Spinal cord (tissue), 10 donors: ENCODE results near the gene GTF3C5. TPM values are rescaled to one million over a fixed set of nuclear protein-coding genes. Genes with fewer than 3 reads are reported as not detected.
A peak's percentile ranks its signal among the peaks of the same experiment; 100 is the strongest.
"Not testable (repeated sequence)": the region's sequence is repeated elsewhere in the genome, so short reads cannot be mapped to it uniquely, and the experiment has no call there.

Experiments
- DNase-seq, 6 donors: peaks; one replicate each; pipeline versions ENCODE4 v3.0.0 to v3.0.0-alpha.2; 2013 to 2015; ENCODE audit warnings: low spot score in 6 of 6, low read depth in 4 of 6
- H3K27ac ChIP-seq: one replicate; pipeline ENCODE4 v1.5.1; 2013; ENCODE audit warnings: low read depth, low read length, control low read depth
- H3K27me3 ChIP-seq: one replicate; pipeline ENCODE4 v1.6.1; 2013; ENCODE audit warnings: low read length; ENCODE audit not compliant: control insufficient read depth, insufficient read depth
- H3K36me3 ChIP-seq: one replicate; pipeline ENCODE4 v1.6.1; 2013; ENCODE audit warnings: low read length; ENCODE audit not compliant: control insufficient read depth, insufficient read depth
- H3K4me1 ChIP-seq: one replicate; pipeline ENCODE4 v1.6.1; 2013; ENCODE audit warnings: low read length; ENCODE audit not compliant: control insufficient read depth, insufficient read depth
- H3K4me3 ChIP-seq: one replicate; pipeline ENCODE4 v1.5.1; 2013; ENCODE audit warnings: low read depth, low read length, control low read depth
- H3K9me3 ChIP-seq: one replicate; pipeline ENCODE4 v1.6.1; 2013; ENCODE audit warnings: low read length; ENCODE audit not compliant: control insufficient read depth, insufficient read depth
- WGBS: methylation state at CpG from one replicate; pipeline ENCODE4 v1.1.5; 2013; ENCODE audit warnings: missing lambda C conversion rate; ENCODE audit not compliant: insufficient coverage; 5-methylcytosine and 5-hydroxymethylcytosine counted together
- polyA plus RNA-seq, 2 donors: library from polyadenylated mRNA; unstranded; fragments of 120-200 nt; gene quantifications; one replicate each; pipeline ENCODE4 v1.2.1, GENCODE V29; 2013; ENCODE audit not compliant: insufficient read length in 2 of 2
- total RNA-seq, 2 donors: library from RNA; depleted of rRNA in 1 of 2; stranded (reverse); fragments of 120-200 nt in 1 of 2; fragments of >200 nt in 1 of 2; gene quantifications; one replicate each; pipeline versions ENCODE4 v1.2.3 to v1.2.4, GENCODE V29; 2013 to 2014
- donor health status: healthy.

GTF3C5 gene
- total and polyA plus RNA-seq, 4 donors = 26.5 to 75.8 (median 62.1) TPM

GRCh38 chr9:133027134-133027533 lies 3.7 kb upstream of the GTF3C5 start:
- no peaks in the 10 kb centered on the region for H3K27me3 ChIP-seq
- no peaks in the 10 kb centered on the region for H3K36me3 ChIP-seq
- peaks cover 25% of the 10 kb centered on the region for H3K4me1 ChIP-seq
- no peaks in the 10 kb centered on the region for H3K9me3 ChIP-seq
- H3K27ac ChIP-seq = no peak overlapping the region
- DNase-seq = no peak
- no peak overlapping the region for H3K4me3 ChIP-seq
- 41% methylated on average over 5 of the region's 5 CpGs for WGBS

GRCh38 chr9:133028221-133028620 lies 2.6 kb upstream of the GTF3C5 start:
- Histone ChIP-seq H3K4me1 (peaks cover 24% of the 10 kb centered on the region), H3K4me3 (no peak overlapping the region), H3K9me3 (no peaks in the 10 kb centered on the region), H3K27ac (no peak overlapping the region), H3K36me3 (no peaks in the 10 kb centered on the region), H3K27me3 (no peaks in the 10 kb centered on the region)
- WGBS = 62% methylated on average over 3 of the region's 3 CpGs
- no peak for DNase-seq

GRCh38 chr9:133029994-133030316 lies 842 bp upstream of the GTF3C5 start:
- Histone ChIP-seq H3K9me3 (no peaks in the 10 kb centered on the region), H3K27ac (peak overlapping the region; percentile 78), H3K4me3 (peak overlapping the region; percentile 93), H3K27me3 (no peaks in the 10 kb centered on the region), H3K36me3 (peaks cover 5% of the 10 kb centered on the region), H3K4me1 (peaks cover 24% of the 10 kb centered on the region)
- 0% methylated on average over 28 of the region's 28 CpGs for WGBS
- DNase-seq = no peak

- WGBS = 1% methylated on average over 16 of the region's 16 CpGs
- peak overlapping the region; percentile 97 for H3K27ac ChIP-seq
- peaks cover 24% of the 10 kb centered on the region for H3K4me1 ChIP-seq
- H3K9me3 ChIP-seq = no peaks in the 10 kb centered on the region
- no peaks in the 10 kb centered on the region for H3K27me3 ChIP-seq
- peaks cover 5% of the 10 kb centered on the region for H3K36me3 ChIP-seq
- no peak for DNase-seq
- peak overlapping the region; percentile 93 for H3K4me3 ChIP-seq
Observed at GRCh38 chr9:133031130-133031422, 279 bp downstream of the GTF3C5 start.

GRCh38 chr9:133031496-133031911 lies 707 bp downstream of the GTF3C5 start:
- H3K9me3 ChIP-seq = no peaks in the 10 kb centered on the region
- H3K4me1 ChIP-seq = peaks cover 24% of the 10 kb centered on the region
- H3K36me3 ChIP-seq = peaks cover 5% of the 10 kb centered on the region
- H3K4me3 ChIP-seq = peak overlapping the region; percentile 93
- H3K27ac ChIP-seq = peak overlapping the region; percentile 97
- DNase-seq = peak in 1 of 6 donors; percentile 12
- 74% methylated on average over 6 of the region's 10 CpGs for WGBS
- no peaks in the 10 kb centered on the region for H3K27me3 ChIP-seq

- no peak for DNase-seq
- no peaks in the 10 kb centered on the region for H3K27me3 ChIP-seq
- peaks cover 5% of the 10 kb centered on the region for H3K36me3 ChIP-seq
- no peak overlapping the region for H3K4me3 ChIP-seq
- peaks cover 24% of the 10 kb centered on the region for H3K4me1 ChIP-seq
- H3K27ac ChIP-seq = no peak overlapping the region
- 87% methylated on average over 3 of the region's 10 CpGs for WGBS
- no peaks in the 10 kb centered on the region for H3K9me3 ChIP-seq
Observed at GRCh38 chr9:133032171-133032570, 1.4 kb downstream of the GTF3C5 start.

- no peaks in the 10 kb centered on the region for H3K27me3 ChIP-seq
- H3K9me3 ChIP-seq = no peaks in the 10 kb centered on the region
- 94% methylated on average over 4 of the region's 6 CpGs for WGBS
- peaks cover 9% of the 10 kb centered on the region for H3K36me3 ChIP-seq
- DNase-seq = no peak
- peaks cover 12% of the 10 kb centered on the region for H3K4me1 ChIP-seq
- no peak overlapping the region for H3K27ac ChIP-seq
- H3K4me3 ChIP-seq = no peak overlapping the region
Observed at GRCh38 chr9:133035669-133036068, 4.9 kb downstream of the GTF3C5 start.

GRCh38 chr9:133037775-133038515 lies 7.1 kb downstream of the GTF3C5 start:
- Histone ChIP-seq H3K27ac (no peak overlapping the region), H3K4me1 (no peaks in the 10 kb centered on the region), H3K9me3 (no peaks in the 10 kb centered on the region), H3K36me3 (peaks cover 22% of the 10 kb centered on the region), H3K4me3 (no peak overlapping the region), H3K27me3 (no peaks in the 10 kb centered on the region)
- DNase-seq = no peak
- 85% methylated on average over 19 of the region's 25 CpGs for WGBS

GRCh38 chr9:133040892-133041479 lies 10.2 kb downstream of the GTF3C5 start:
- H3K27ac ChIP-seq, H3K4me3 ChIP-seq, H3K4me1 ChIP-seq, H3K9me3 ChIP-seq, H3K27me3 ChIP-seq: not testable (repeated sequence)
- WGBS = 77% methylated on average over 6 of the region's 12 CpGs
- DNase-seq = peak in 2 of 6 donors; percentile 24 to 53
- H3K36me3 ChIP-seq = peaks cover 45% of the 10 kb centered on the region

- Histone ChIP-seq H3K4me1 (no peaks in the 10 kb centered on the region), H3K27ac (no peak overlapping the region), H3K36me3 (peaks cover 55% of the 10 kb centered on the region), H3K4me3 (no peak overlapping the region), H3K9me3 (no peaks in the 10 kb centered on the region), H3K27me3 (no peaks in the 10 kb centered on the region)
- 91% methylated on average over 9 of the region's 9 CpGs for WGBS
- no peak for DNase-seq
Observed at GRCh38 chr9:133041958-133042357, 11.2 kb downstream of the GTF3C5 start.
